GM13977 (cell line): Measurements from ENCODE around the gene RHBDD1.

Source experiments
- DNase-seq: peaks from one replicate; pipeline ENCODE4 v3.0.0; 2012; ENCODE audit warnings: low spot score
- CTCF ChIP-seq: IDR thresholded peaks from 2 replicates; pipeline ENCODE4 v1.5.1; 2012; ENCODE audit warnings: mild to moderate bottlenecking, control low read depth; ENCODE audit not compliant: insufficient read depth; ENCODE audit errors: extremely low read depth, missing control alignments
- in situ Hi-C: fragments of 300-500 bp; cut with MboI; formaldehyde crosslinking; loops from one replicate; pipeline ENCODE4 v1.12.0; 2022; ENCODE audit warnings: low sequenced_read_pairs, low pct_unique_long_range_greater_than_20kb, mixed read lengths, inconsistent platforms; ENCODE audit not compliant: unreplicated experiment

Gene RHBDD1

GRCh38 chr2:227013881-227014280, 178.0 kb downstream of the RHBDD1 start:
- no peak for DNase-seq
- in situ Hi-C loops, result no loop called here
- TF ChIP-seq CTCF, result no peak

- no peak for TF ChIP-seq CTCF
- DNase-seq, result no peak
- in situ Hi-C loops, result no loop called here
Observed at GRCh38 chr2:227016894-227017293, 181.0 kb downstream of the RHBDD1 start.

- no peak for DNase-seq
- TF ChIP-seq CTCF, result no peak
- in situ Hi-C loops, result no loop called here
Observed at GRCh38 chr2:227020416-227020815, 184.6 kb downstream of the RHBDD1 start.

- no peak for DNase-seq
- in situ Hi-C loops, result no loop called here
- no peak for TF ChIP-seq CTCF
Observed at GRCh38 chr2:227022608-227023007, 186.8 kb downstream of the RHBDD1 start.

- no peak for DNase-seq
- no peak for TF ChIP-seq CTCF
- in situ Hi-C loops, result no loop called here
Observed at GRCh38 chr2:227025510-227025909, 189.7 kb downstream of the RHBDD1 start.

GRCh38 chr2:227029426-227030105, 193.7 kb downstream of the RHBDD1 start:
- in situ Hi-C loops, result no loop called here
- no peak for TF ChIP-seq CTCF

More at GRCh38 chr2:227029426-227030105, 193.7 kb downstream of the RHBDD1 start:
- DNase-seq, result no peak
